GM12878 (cell line): ENCODE measurements around the gene PAX5. TPM values are rescaled to one million over a fixed set of nuclear protein-coding genes. Genes with fewer than 3 reads are reported as not detected.

Experiments used
- ATAC-seq: fragments of 200-7000 bp; cut with Tn5 transposase; 3 replicates; pipeline ENCODE4 v1.9.1; 2020; ENCODE audit warnings: mild to moderate bottlenecking, moderate library complexity
- BruUV-seq: library from RNA; stranded (reverse); fragments of 400-500 nt; replicated peaks from 2 replicates; lab custom pipeline; 2021; lab: Mats Ljungman, UMichigan
- CTCF ChIA-PET: fragments of 300-600 bp; sonication (Branson Sonifier 250); formaldehyde crosslinking; extraction: SDS; loops from one replicate; lab custom pipeline; 2021; ENCODE audit warnings: inconsistent platforms; lab: Yijun Ruan, JAX
- POLR2A ChIA-PET: fragments of 350-600 bp; formaldehyde crosslinking; extraction: SDS; loops from one replicate; lab custom pipeline; 2021; ENCODE audit warnings: inconsistent platforms; lab: Charles Lee
- RAD21 ChIA-PET: fragments of 300-600 bp; sonication (Branson Sonifier 250); formaldehyde crosslinking; loops from one replicate; lab custom pipeline; 2023; ENCODE audit warnings: antibody characterized with exemption; ENCODE audit not compliant: unreplicated experiment; lab: Charles Lee
- SMC1A ChIA-PET: fragments of 300-600 bp; sonication (Branson Sonifier 250); formaldehyde crosslinking; loops from one replicate; lab custom pipeline; 2023; ENCODE audit not compliant: unreplicated experiment, uncharacterized antibody; lab: Charles Lee
- DNase-seq: peaks from one replicate; pipeline ENCODE4 v3.0.0-alpha.2; 2011; ENCODE audit warnings: low read depth, low spot score
- FAIRE-seq: peaks from 3 replicates; lab custom pipeline; 2011; peaks lifted over from hg19 to GRCh38; lab: Jason Lieb, UNC
- H2AFZ ChIP-seq: 2 replicates; pipeline ENCODE4 v1.6.0; 2011; ENCODE audit warnings: low read depth, low read length, control low read depth; ENCODE audit not compliant: control insufficient read depth
- H3K27ac ChIP-seq: 2 replicates; pipeline ENCODE4 v1.5.1; 2011; ENCODE audit warnings: control low read depth; ENCODE audit not compliant: control insufficient read depth, insufficient read depth
- H3K27me3 ChIP-seq, 2 experiments: replicated peaks in 1 of 2; 2 replicates each; pipeline versions ENCODE4 v1.6.0 to v1.6.1; 2011; ENCODE audit warnings: low read length in 1 of 2; ENCODE audit not compliant: control insufficient read depth in 2 of 2, insufficient read depth in 2 of 2
- H3K36me3 ChIP-seq, 2 experiments: 2 replicates each; pipeline ENCODE4 v1.5.1; 2011; ENCODE audit warnings: low read length in 1 of 2; ENCODE audit not compliant: control insufficient read depth in 2 of 2, insufficient read depth in 2 of 2
- H3K4me1 ChIP-seq: 2 replicates; pipeline ENCODE4 v1.6.1; 2011; ENCODE audit warnings: mild to moderate bottlenecking, low read length, moderate library complexity, mixed read lengths; ENCODE audit not compliant: control insufficient read depth, insufficient read depth
- H3K4me2 ChIP-seq: 2 replicates; pipeline ENCODE4 v1.6.0; 2011; ENCODE audit warnings: control low read depth; ENCODE audit not compliant: control insufficient read depth, insufficient read depth
- H3K4me3 ChIP-seq: fragments of 200-600 bp; sonication (generic); 2 replicates; pipeline ENCODE4 v1.5.1; 2016
- H3K79me2 ChIP-seq: 2 replicates; pipeline ENCODE4 v1.6.0; 2011; ENCODE audit warnings: low read length; ENCODE audit not compliant: control insufficient read depth, insufficient read depth
- H3K9ac ChIP-seq: 2 replicates; pipeline ENCODE4 v1.8.0; 2011; ENCODE audit warnings: low read length, control low read depth, mixed read lengths; ENCODE audit not compliant: control insufficient read depth, insufficient read depth
- H3K9me3 ChIP-seq: replicated peaks from 3 replicates; pipeline ENCODE4 v1.5.1; 2011; ENCODE audit warnings: mild to moderate bottlenecking, low read length; ENCODE audit not compliant: control insufficient read depth, insufficient read depth
- H4K20me1 ChIP-seq: 2 replicates; pipeline ENCODE4 v1.6.0; 2011; ENCODE audit not compliant: control insufficient read depth, insufficient read depth
- CHD1 ChIP-seq: IDR thresholded peaks from 2 replicates; pipeline ENCODE4 v1.6.1; 2012; ENCODE audit warnings: low read depth, low read length, improper control_type of control experiment
- CHD2 ChIP-seq: IDR thresholded peaks from 2 replicates; pipeline ENCODE4 v1.6.1; 2011; ENCODE audit warnings: low read depth, low read length, improper control_type of control experiment, borderline replicate concordance
- KDM1A ChIP-seq: fragments of 200-600 bp; sonication (generic); IDR thresholded peaks from 2 replicates; pipeline ENCODE4 v1.6.1; 2016; ENCODE audit warnings: borderline replicate concordance
- MEF2A ChIP-seq: IDR thresholded peaks from 2 replicates; pipeline ENCODE4 v1.6.1; 2011; ENCODE audit warnings: low read depth, mild to moderate bottlenecking, low read length, moderate library complexity; ENCODE audit not compliant: insufficient read depth
- MLLT1 ChIP-seq: fragments of 450-650 bp; IDR thresholded peaks from 2 replicates; pipeline ENCODE4 v1.6.1; 2016; ENCODE audit warnings: mild to moderate bottlenecking
- MTA2 ChIP-seq: fragments of 450-650 bp; IDR thresholded peaks from 2 replicates; pipeline ENCODE4 v1.6.1; 2016; ENCODE audit warnings: low read depth, mild to moderate bottlenecking, moderate library complexity
- MXI1 ChIP-seq: fragments of 150-350 bp; IDR thresholded peaks from 2 replicates; pipeline ENCODE4 v1.6.1; 2011; ENCODE audit warnings: low read depth, mild to moderate bottlenecking, inconsistent platforms, low read length, improper control_type of control experiment
- MYB ChIP-seq: fragments of 150-350 bp; IDR thresholded peaks from 2 replicates; pipeline ENCODE4 v1.6.1; 2014; ENCODE audit warnings: mild to moderate bottlenecking, low read depth, low read length, borderline replicate concordance
- NFIC ChIP-seq: IDR thresholded peaks from 2 replicates; pipeline ENCODE4 v1.6.1; 2012; ENCODE audit warnings: low read depth, mild to moderate bottlenecking, inconsistent platforms, low read length, moderate library complexity
- SMAD1 ChIP-seq: fragments of 450-650 bp; IDR thresholded peaks from 2 replicates; pipeline ENCODE4 v1.6.1; 2018; ENCODE audit warnings: mild to moderate bottlenecking, low read depth; ENCODE audit not compliant: partially characterized antibody
- ZNF217 ChIP-seq: fragments of 450-650 bp; IDR thresholded peaks from 2 replicates; pipeline ENCODE4 v1.6.1; 2017; ENCODE audit warnings: antibody characterized with exemption, mild to moderate bottlenecking
- ZNF622 ChIP-seq: fragments of 450-650 bp; IDR thresholded peaks from 2 replicates; pipeline ENCODE4 v1.6.1; 2017; ENCODE audit warnings: mild to moderate bottlenecking, inconsistent platforms
- WGBS: methylation state at CpG from one replicate; pipeline ENCODE4 v1.1.6; 2016; ENCODE audit warnings: low lambda C conversion rate; ENCODE audit not compliant: insufficient replicate concordance, insufficient coverage; ENCODE audit errors: missing lambda C conversion rate; 5-methylcytosine and 5-hydroxymethylcytosine counted together
- in situ Hi-C: fragments of 300-500 bp; cut with MboI; formaldehyde crosslinking; loops from 9 replicates; pipeline ENCODE4 v1.14.3; 2018; ENCODE audit warnings: mixed read lengths
- intact Hi-C: fragments of 100-400 bp; cut with micrococcal nuclease; formaldehyde crosslinking; loops from one replicate; pipeline ENCODE4 v1.14.2; 2022; ENCODE audit not compliant: unreplicated experiment
- polyA plus RNA-seq, 11 experiments: library from polyadenylated mRNA; depleted of rRNA in 4 of 11; unstranded in 6 of 11; stranded (reverse) in 5 of 11; fragments of >200 nt; fragmentation: Nextera tagmentation in 4 of 11; fragmentation: Illumina TruSeq in 1 of 11; extraction: Ambion mirVana in 4 of 11; extraction: Trizol in 1 of 11; gene quantifications; 1 replicate in 1 of 11; 2 replicates in 10 of 11; pipeline versions ENCODE4 v1.2.1 to v1.2.3, GENCODE V29; 2011 to 2016; ENCODE audit warnings: inconsistent platforms in 2 of 11, missing spikeins in 2 of 11, low read depth in 1 of 11
- total RNA-seq, 4 experiments: library from RNA; depleted of rRNA in 3 of 4; stranded (reverse); fragments of >200 nt in 3 of 4; fragmentation: Illumina TruSeq in 1 of 4; extraction: Trizol in 1 of 4; gene quantifications; 2 replicates each; pipeline versions ENCODE4 v1.2.1 to v1.2.3, GENCODE V29; 2013 to 2021
- TF ChIP-seq, protein P1 (sequence below): IDR thresholded peaks from 2 replicates; pipeline ENCODE4 v1.6.1; 2012; ENCODE audit warnings: low read depth, low read length, improper control_type of control experiment

The PAX5 gene
- total and polyA plus RNA-seq, 10 of the 15 experiments (the other 5 are each of a cell fraction or from before 2014, with no cell fraction given) = 2.2 to 123 (median 31.9) TPM

DNA sequence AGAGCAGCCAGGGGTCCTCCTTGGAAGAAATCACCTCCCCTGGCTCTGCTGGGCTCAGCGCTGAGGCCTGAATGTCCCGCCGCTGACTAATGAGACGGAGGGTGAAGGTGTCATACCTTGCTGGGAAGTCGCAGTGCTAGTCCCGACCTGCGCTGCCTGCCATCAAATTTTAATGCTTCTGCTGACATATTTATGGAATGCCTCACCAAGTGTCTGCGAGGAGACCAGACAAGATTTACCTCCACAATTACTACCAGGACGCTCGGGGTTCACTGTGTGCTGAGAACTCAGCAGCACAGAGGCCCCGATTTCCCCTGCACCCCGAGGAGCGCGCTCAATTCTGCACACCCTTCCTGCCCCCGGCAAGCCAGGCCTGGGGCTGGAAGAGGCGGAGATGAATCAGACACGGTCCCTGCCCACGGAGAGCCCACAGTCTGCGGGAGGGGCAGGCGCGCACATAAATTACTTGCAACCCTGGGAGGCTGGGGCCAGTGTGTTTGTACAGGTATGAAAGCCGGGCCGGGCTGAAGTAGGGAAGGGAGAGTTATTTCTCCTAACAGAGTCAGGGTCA lies 175.2 kb downstream of the PAX5 start:
- no peak overlapping the region for H3K27ac ChIP-seq
- no peaks in the 10 kb centered on the region for H4K20me1 ChIP-seq
- BruUV-seq = no TSS peak
- H3K4me2 ChIP-seq = no peak overlapping the region
- in situ Hi-C loops (no loop called here), intact Hi-C loops (no loop called here)
- FAIRE-seq (no peak), ATAC-seq (no peak), DNase-seq (no peak)
- H2AFZ ChIP-seq = no peak overlapping the region
- H3K4me3 ChIP-seq = no peak overlapping the region
- no peak for TF ChIP-seq MEF2A
- no peak for TF ChIP-seq KDM1A
- TF ChIP-seq SMAD1 = no peak
- TF ChIP-seq CHD2 = no peak
- TF ChIP-seq MTA2 = no peak
- no peak for TF ChIP-seq MYB
- no peak for TF ChIP-seq MLLT1
- no peak for TF ChIP-seq ZNF217
- TF ChIP-seq ZNF622 = no peak
- TF ChIP-seq, protein P1, sequence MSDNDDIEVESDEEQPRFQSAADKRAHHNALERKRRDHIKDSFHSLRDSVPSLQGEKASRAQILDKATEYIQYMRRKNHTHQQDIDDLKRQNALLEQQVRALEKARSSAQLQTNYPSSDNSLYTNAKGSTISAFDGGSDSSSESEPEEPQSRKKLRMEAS = no peak
- no peak for TF ChIP-seq CHD1
- no peak for TF ChIP-seq NFIC
- no peak for TF ChIP-seq MXI1
- H3K79me2 ChIP-seq = peaks cover 4% of the 10 kb centered on the region
- no peaks in the 10 kb centered on the region for H3K27me3 ChIP-seq
- 95% methylated on average over 23 of the region's 23 CpGs for WGBS
- H3K4me1 ChIP-seq = peaks cover 12% of the 10 kb centered on the region
- H3K9ac ChIP-seq = no peak overlapping the region
- SMC1A ChIA-PET = no interaction called here
- H3K36me3 ChIP-seq = peaks cover 28 to 34% of the 10 kb centered on the region in 2 experiments
- RAD21 ChIA-PET = no interaction called here
- POLR2A ChIA-PET = no interaction called here
- H3K9me3 ChIP-seq = no peaks in the 10 kb centered on the region
- CTCF ChIA-PET = no interaction called here
